GM12878 (cell line): ENCODE measurements around the gene GRK2. TPM values are rescaled to one million over a fixed set of nuclear protein-coding genes. Genes with fewer than 3 reads are reported as not detected.

ENCODE experiments used
- ATAC-seq: fragments of 200-7000 bp; cut with Tn5 transposase; 3 replicates; pipeline ENCODE4 v1.9.1; 2020; ENCODE audit warnings: mild to moderate bottlenecking, moderate library complexity
- BruUV-seq: library from RNA; stranded (reverse); fragments of 400-500 nt; replicated peaks from 2 replicates; lab custom pipeline; 2021; lab: Mats Ljungman, UMichigan
- CTCF ChIA-PET: fragments of 300-600 bp; sonication (Branson Sonifier 250); formaldehyde crosslinking; extraction: SDS; loops from one replicate; lab custom pipeline; 2021; ENCODE audit warnings: inconsistent platforms; lab: Yijun Ruan, JAX
- POLR2A ChIA-PET: fragments of 350-600 bp; formaldehyde crosslinking; extraction: SDS; loops from one replicate; lab custom pipeline; 2021; ENCODE audit warnings: inconsistent platforms; lab: Charles Lee
- RAD21 ChIA-PET: fragments of 300-600 bp; sonication (Branson Sonifier 250); formaldehyde crosslinking; loops from one replicate; lab custom pipeline; 2023; ENCODE audit warnings: antibody characterized with exemption; ENCODE audit not compliant: unreplicated experiment; lab: Charles Lee
- SMC1A ChIA-PET: fragments of 300-600 bp; sonication (Branson Sonifier 250); formaldehyde crosslinking; loops from one replicate; lab custom pipeline; 2023; ENCODE audit not compliant: unreplicated experiment, uncharacterized antibody; lab: Charles Lee
- DNase-seq: peaks from one replicate; pipeline ENCODE4 v3.0.0-alpha.2; 2011; ENCODE audit warnings: low read depth, low spot score
- FAIRE-seq: peaks from 3 replicates; lab custom pipeline; 2011; peaks lifted over from hg19 to GRCh38; lab: Jason Lieb, UNC
- H2AFZ ChIP-seq: 2 replicates; pipeline ENCODE4 v1.6.0; 2011; ENCODE audit warnings: low read depth, low read length, control low read depth; ENCODE audit not compliant: control insufficient read depth
- H3K27ac ChIP-seq: 2 replicates; pipeline ENCODE4 v1.5.1; 2011; ENCODE audit warnings: control low read depth; ENCODE audit not compliant: control insufficient read depth, insufficient read depth
- H3K27me3 ChIP-seq, 2 experiments: replicated peaks in 1 of 2; 2 replicates each; pipeline versions ENCODE4 v1.6.0 to v1.6.1; 2011; ENCODE audit warnings: low read length in 1 of 2; ENCODE audit not compliant: control insufficient read depth in 2 of 2, insufficient read depth in 2 of 2
- H3K36me3 ChIP-seq, 2 experiments: 2 replicates each; pipeline ENCODE4 v1.5.1; 2011; ENCODE audit warnings: low read length in 1 of 2; ENCODE audit not compliant: control insufficient read depth in 2 of 2, insufficient read depth in 2 of 2
- H3K4me1 ChIP-seq: 2 replicates; pipeline ENCODE4 v1.6.1; 2011; ENCODE audit warnings: mild to moderate bottlenecking, low read length, moderate library complexity, mixed read lengths; ENCODE audit not compliant: control insufficient read depth, insufficient read depth
- H3K4me2 ChIP-seq: 2 replicates; pipeline ENCODE4 v1.6.0; 2011; ENCODE audit warnings: control low read depth; ENCODE audit not compliant: control insufficient read depth, insufficient read depth
- H3K4me3 ChIP-seq: fragments of 200-600 bp; sonication (generic); 2 replicates; pipeline ENCODE4 v1.5.1; 2016
- H3K79me2 ChIP-seq: 2 replicates; pipeline ENCODE4 v1.6.0; 2011; ENCODE audit warnings: low read length; ENCODE audit not compliant: control insufficient read depth, insufficient read depth
- H3K9ac ChIP-seq: 2 replicates; pipeline ENCODE4 v1.8.0; 2011; ENCODE audit warnings: low read length, control low read depth, mixed read lengths; ENCODE audit not compliant: control insufficient read depth, insufficient read depth
- H3K9me3 ChIP-seq: replicated peaks from 3 replicates; pipeline ENCODE4 v1.5.1; 2011; ENCODE audit warnings: mild to moderate bottlenecking, low read length; ENCODE audit not compliant: control insufficient read depth, insufficient read depth
- H4K20me1 ChIP-seq: 2 replicates; pipeline ENCODE4 v1.6.0; 2011; ENCODE audit not compliant: control insufficient read depth, insufficient read depth
- CTCF ChIP-seq, 3 experiments: IDR thresholded peaks in 2 of 3; conservative IDR thresholded peaks in 1 of 3; 2 replicates each; pipeline ENCODE4 v1.5.1; 2011; ENCODE audit warnings: low read depth in 3 of 3, low read length in 3 of 3, mild to moderate bottlenecking in 3 of 3, control low read depth in 2 of 3, moderate library complexity in 2 of 3, inconsistent platforms in 1 of 3, mixed read lengths in 1 of 3; ENCODE audit not compliant: control insufficient read depth in 2 of 3, insufficient read depth in 1 of 3; ENCODE audit errors: extremely low read depth in 1 of 3
- DPF2 ChIP-seq: fragments of 450-650 bp; IDR thresholded peaks from 2 replicates; pipeline ENCODE4 v1.6.1; 2017; ENCODE audit warnings: mild to moderate bottlenecking
- WGBS: methylation state at CpG from one replicate; pipeline ENCODE4 v1.1.6; 2016; ENCODE audit warnings: low lambda C conversion rate; ENCODE audit not compliant: insufficient replicate concordance, insufficient coverage; ENCODE audit errors: missing lambda C conversion rate; 5-methylcytosine and 5-hydroxymethylcytosine counted together
- in situ Hi-C: fragments of 300-500 bp; cut with MboI; formaldehyde crosslinking; loops from 9 replicates; pipeline ENCODE4 v1.14.3; 2018; ENCODE audit warnings: mixed read lengths
- intact Hi-C: fragments of 100-400 bp; cut with micrococcal nuclease; formaldehyde crosslinking; loops from one replicate; pipeline ENCODE4 v1.14.2; 2022; ENCODE audit not compliant: unreplicated experiment
- polyA plus RNA-seq, 11 experiments: library from polyadenylated mRNA; depleted of rRNA in 4 of 11; unstranded in 6 of 11; stranded (reverse) in 5 of 11; fragments of >200 nt; fragmentation: Nextera tagmentation in 4 of 11; fragmentation: Illumina TruSeq in 1 of 11; extraction: Ambion mirVana in 4 of 11; extraction: Trizol in 1 of 11; gene quantifications; 1 replicate in 1 of 11; 2 replicates in 10 of 11; pipeline versions ENCODE4 v1.2.1 to v1.2.3, GENCODE V29; 2011 to 2016; ENCODE audit warnings: inconsistent platforms in 2 of 11, missing spikeins in 2 of 11, low read depth in 1 of 11
- total RNA-seq, 4 experiments: library from RNA; depleted of rRNA in 3 of 4; stranded (reverse); fragments of >200 nt in 3 of 4; fragmentation: Illumina TruSeq in 1 of 4; extraction: Trizol in 1 of 4; gene quantifications; 2 replicates each; pipeline versions ENCODE4 v1.2.1 to v1.2.3, GENCODE V29; 2013 to 2021

Gene GRK2
- total and polyA plus RNA-seq, 10 of the 15 experiments (the other 5 are each of a cell fraction or from before 2014, with no cell fraction given): 1.0 to 160 (median 66.1) TPM

- no TSS peak for BruUV-seq
- in situ Hi-C loops (loop anchor here (5.0 kb wide), 2 partner anchors 52 to 117 kb away; no protein-coding TSS in a partner anchor), intact Hi-C loops (loop anchor here (10.0 kb wide), 1 partner anchor 220 kb away; the partner anchor contains the start of gene AIP)
- no peak overlapping the region for H3K9ac ChIP-seq
- ATAC-seq (no peak), FAIRE-seq (no peak), DNase-seq (no peak)
- H3K4me3 ChIP-seq: no peak overlapping the region
- ChIA-PET CTCF (interaction anchor here (0.8 to 4.9 kb wide), 5 partner anchors 13 to 117 kb away, joined by 3 to 151 read pairs (median 4); no protein-coding TSS in a partner anchor), SMC1A (interaction anchor here (0.9 to 4.0 kb wide), 3 partner anchors 23 to 52 kb away, joined by 3 to 65 read pairs (median 3); no protein-coding TSS in a partner anchor), POLR2A (interaction anchor here (0.9 to 4.8 kb wide), 2 partner anchors 9 to 53 kb away, joined by 3 to 25 read pairs; no protein-coding TSS in a partner anchor), RAD21 (interaction anchor here (0.8 to 4.9 kb wide), 6 partner anchors 25 to 184 kb away, joined by 3 to 69 read pairs (median 5); no protein-coding TSS in a partner anchor)
- H3K9me3 ChIP-seq: no peaks in the 10 kb centered on the region
- no peak overlapping the region for H2AFZ ChIP-seq
- WGBS: 97% methylated on average over 7 of the region's 7 CpGs
- no peak overlapping the region for H3K27ac ChIP-seq
- peaks cover 31% of the 10 kb centered on the region for H3K4me1 ChIP-seq
- peaks cover 39% of the 10 kb centered on the region for H3K79me2 ChIP-seq
- H3K36me3 ChIP-seq: peaks cover 0 to 3% of the 10 kb centered on the region in 2 experiments; a peak in 1 of 4 replicates
- no peaks in the 10 kb centered on the region for H3K27me3 ChIP-seq
- H3K4me2 ChIP-seq: no peak overlapping the region
- H4K20me1 ChIP-seq: no peaks in the 10 kb centered on the region
- 0 out of 6 replicates have a peak, but pooled peaks of 1 of the 3 experiments have one; percentile 1 for TF ChIP-seq CTCF (IDR thresholded peaks at IDR 0.05 in 2 of 3, conservative IDR thresholded peaks at IDR 0.05 in 1 of 3; ENCODE audit: control insufficient read depth in 2 of 3, extremely low read depth in 1 of 3, insufficient read depth in 1 of 3, low read depth in 3 of 3, low read length in 3 of 3)
- TF ChIP-seq DPF2: no peak
Observed at GRCh38 chr11:67264877-67265632, 1.2 kb upstream of the GRK2 start.
